Spleen (tissue), 7 donors: ENCODE measurements around the gene ADAMTS18.
"Not testable (repeated sequence)": the region's sequence is repeated elsewhere in the genome, so short reads cannot be mapped to it uniquely, and the experiment has no call there.

Experiments
- CTCF ChIP-seq, 11 experiments: fragments of 200-600 bp in 7 of 11; fragments of 450-650 bp in 4 of 11; sonication (generic) in 4 of 11; IDR thresholded peaks in 8 of 11; conservative IDR thresholded peaks in 3 of 11; 1 replicate in 7 of 11; 2 replicates in 4 of 11; pipeline versions ENCODE4 v1.4.0 to v1.8.0; 2016 to 2021; ENCODE audit warnings: antibody characterized with exemption in 11 of 11, inconsistent platforms in 4 of 11, mild to moderate bottlenecking in 1 of 11
- POLR2A ChIP-seq, 3 donors: fragments of 450-650 bp; IDR thresholded peaks; one replicate each; pipeline ENCODE4 v1.5.1; 2017; ENCODE audit warnings: antibody characterized with exemption in 3 of 3, mild to moderate bottlenecking in 1 of 3
- donor health status: DM: no; HTN: no; CAD: no; lungs with moderate emphysema.
- donor health status: DM: no; HTN: no; CAD: no.
- donor health status: DM: no; HTN: no; CAD: no.

DNA sequence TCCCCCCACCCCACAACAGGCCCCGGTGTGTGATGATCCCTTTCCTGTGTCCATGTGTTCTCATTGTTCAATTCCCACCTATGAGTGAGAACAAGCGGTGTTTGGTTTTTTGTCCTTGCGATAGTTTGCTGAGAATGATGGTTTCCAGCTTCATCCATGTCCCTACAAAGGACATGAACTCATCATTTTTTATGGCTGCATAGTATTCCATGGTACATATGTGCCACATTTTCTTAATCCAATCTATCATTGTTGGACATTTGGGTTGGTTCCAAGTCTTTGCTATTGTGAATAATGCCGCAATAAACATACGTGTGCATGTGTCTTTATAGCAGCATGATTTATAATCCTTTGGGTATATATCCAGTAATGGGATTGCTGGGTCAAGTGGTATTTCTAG lies 28.8 kb upstream of the ADAMTS18 start:
- TF ChIP-seq POLR2A (IDR thresholded peaks at IDR 0.05); CTCF (IDR thresholded peaks at IDR 0.05 in 8 of 11, conservative IDR thresholded peaks at IDR 0.05 in 3 of 11): not testable (repeated sequence)
